Ishikawa (cell line): ENCODE data around the gene FAM83G.

Source experiments
- CEBPB ChIP-seq: IDR thresholded peaks from 2 replicates; pipeline ENCODE4 v1.6.1; 2012
- CREB1 ChIP-seq: IDR thresholded peaks from 2 replicates; pipeline ENCODE4 v1.6.1; 2012; ENCODE audit warnings: low read depth
- EGR1 ChIP-seq: IDR thresholded peaks from 2 replicates; pipeline ENCODE4 v1.6.1; 2012
- EP300 ChIP-seq: IDR thresholded peaks from 2 replicates; pipeline ENCODE4 v1.6.1; 2012; ENCODE audit warnings: borderline replicate concordance
- FOXM1 ChIP-seq: IDR thresholded peaks from 2 replicates; pipeline ENCODE4 v1.6.1; 2012; ENCODE audit warnings: low read depth, borderline replicate concordance
- NFIC ChIP-seq: IDR thresholded peaks from 2 replicates; pipeline ENCODE4 v1.6.1; 2012
- RAD21 ChIP-seq: IDR thresholded peaks from 2 replicates; pipeline ENCODE4 v1.6.1; 2012; ENCODE audit warnings: low read depth
- TAF1 ChIP-seq: IDR thresholded peaks from 2 replicates; pipeline ENCODE4 v1.6.1; 2012; ENCODE audit warnings: low read depth, mild to moderate bottlenecking
- TCF12 ChIP-seq: IDR thresholded peaks from 2 replicates; pipeline ENCODE4 v1.6.1; 2012; ENCODE audit warnings: low read depth
- TEAD4 ChIP-seq: IDR thresholded peaks from 2 replicates; pipeline ENCODE4 v1.6.1; 2012
- YY1 ChIP-seq: IDR thresholded peaks from 2 replicates; pipeline ENCODE4 v1.6.1; 2012; ENCODE audit warnings: low read depth
- ZBTB7A ChIP-seq: IDR thresholded peaks from 2 replicates; pipeline ENCODE4 v1.6.1; 2012; ENCODE audit warnings: low read depth
- TF ChIP-seq, protein P1 (sequence below): IDR thresholded peaks from 2 replicates; pipeline ENCODE4 v1.6.1; 2012
- TF ChIP-seq, protein P2 (sequence below): IDR thresholded peaks from 2 replicates; pipeline ENCODE4 v1.6.1; 2012
- TF ChIP-seq, protein P3 (sequence below): IDR thresholded peaks from 2 replicates; pipeline ENCODE4 v1.6.1; 2012; ENCODE audit warnings: low read depth, mild to moderate bottlenecking

Gene FAM83G

DNA sequence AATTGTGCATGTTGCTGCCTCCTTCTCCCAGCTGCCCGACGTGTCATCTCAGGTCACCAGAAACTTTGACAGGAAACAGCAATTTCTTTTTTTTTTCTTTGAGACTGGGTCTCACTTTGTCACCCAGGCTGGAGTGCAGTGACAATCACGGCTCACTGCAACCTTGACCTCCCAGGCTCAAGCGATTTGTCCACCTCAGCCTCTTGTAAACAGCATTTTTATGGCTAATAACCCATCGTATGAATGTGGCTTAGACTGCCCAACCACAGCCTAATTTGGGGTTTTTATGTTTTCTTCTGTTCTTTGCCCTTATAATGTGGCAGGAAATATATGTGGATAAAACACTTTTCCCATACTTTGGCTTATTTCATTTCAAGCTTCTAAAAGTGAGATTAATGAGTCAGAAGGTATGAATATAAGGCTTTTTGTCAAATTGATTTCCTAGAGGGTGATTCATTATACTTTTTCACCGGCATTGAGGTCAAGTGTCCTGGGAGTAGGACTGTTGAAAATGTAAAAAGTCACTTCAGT, 83.6 kb downstream of the FAM83G start:
- TF ChIP-seq TCF12 (no peak), EP300 (no peak), CREB1 (no peak), TEAD4 (no peak), CEBPB (no peak), ZBTB7A (no peak), YY1 (no peak), EGR1 (no peak), RAD21 (no peak), TAF1 (no peak), NFIC (no peak)
- TF ChIP-seq, protein P1, sequence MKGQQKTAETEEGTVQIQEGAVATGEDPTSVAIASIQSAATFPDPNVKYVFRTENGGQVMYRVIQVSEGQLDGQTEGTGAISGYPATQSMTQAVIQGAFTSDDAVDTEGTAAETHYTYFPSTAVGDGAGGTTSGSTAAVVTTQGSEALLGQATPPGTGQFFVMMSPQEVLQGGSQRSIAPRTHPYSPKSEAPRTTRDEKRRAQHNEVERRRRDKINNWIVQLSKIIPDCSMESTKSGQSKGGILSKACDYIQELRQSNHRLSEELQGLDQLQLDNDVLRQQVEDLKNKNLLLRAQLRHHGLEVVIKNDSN: no peak
- TF ChIP-seq, protein P2, sequence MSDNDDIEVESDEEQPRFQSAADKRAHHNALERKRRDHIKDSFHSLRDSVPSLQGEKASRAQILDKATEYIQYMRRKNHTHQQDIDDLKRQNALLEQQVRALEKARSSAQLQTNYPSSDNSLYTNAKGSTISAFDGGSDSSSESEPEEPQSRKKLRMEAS: no peak
- TF ChIP-seq, protein P3, sequence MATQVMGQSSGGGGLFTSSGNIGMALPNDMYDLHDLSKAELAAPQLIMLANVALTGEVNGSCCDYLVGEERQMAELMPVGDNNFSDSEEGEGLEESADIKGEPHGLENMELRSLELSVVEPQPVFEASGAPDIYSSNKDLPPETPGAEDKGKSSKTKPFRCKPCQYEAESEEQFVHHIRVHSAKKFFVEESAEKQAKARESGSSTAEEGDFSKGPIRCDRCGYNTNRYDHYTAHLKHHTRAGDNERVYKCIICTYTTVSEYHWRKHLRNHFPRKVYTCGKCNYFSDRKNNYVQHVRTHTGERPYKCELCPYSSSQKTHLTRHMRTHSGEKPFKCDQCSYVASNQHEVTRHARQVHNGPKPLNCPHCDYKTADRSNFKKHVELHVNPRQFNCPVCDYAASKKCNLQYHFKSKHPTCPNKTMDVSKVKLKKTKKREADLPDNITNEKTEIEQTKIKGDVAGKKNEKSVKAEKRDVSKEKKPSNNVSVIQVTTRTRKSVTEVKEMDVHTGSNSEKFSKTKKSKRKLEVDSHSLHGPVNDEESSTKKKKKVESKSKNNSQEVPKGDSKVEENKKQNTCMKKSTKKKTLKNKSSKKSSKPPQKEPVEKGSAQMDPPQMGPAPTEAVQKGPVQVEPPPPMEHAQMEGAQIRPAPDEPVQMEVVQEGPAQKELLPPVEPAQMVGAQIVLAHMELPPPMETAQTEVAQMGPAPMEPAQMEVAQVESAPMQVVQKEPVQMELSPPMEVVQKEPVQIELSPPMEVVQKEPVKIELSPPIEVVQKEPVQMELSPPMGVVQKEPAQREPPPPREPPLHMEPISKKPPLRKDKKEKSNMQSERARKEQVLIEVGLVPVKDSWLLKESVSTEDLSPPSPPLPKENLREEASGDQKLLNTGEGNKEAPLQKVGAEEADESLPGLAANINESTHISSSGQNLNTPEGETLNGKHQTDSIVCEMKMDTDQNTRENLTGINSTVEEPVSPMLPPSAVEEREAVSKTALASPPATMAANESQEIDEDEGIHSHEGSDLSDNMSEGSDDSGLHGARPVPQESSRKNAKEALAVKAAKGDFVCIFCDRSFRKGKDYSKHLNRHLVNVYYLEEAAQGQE: no peak

DNA sequence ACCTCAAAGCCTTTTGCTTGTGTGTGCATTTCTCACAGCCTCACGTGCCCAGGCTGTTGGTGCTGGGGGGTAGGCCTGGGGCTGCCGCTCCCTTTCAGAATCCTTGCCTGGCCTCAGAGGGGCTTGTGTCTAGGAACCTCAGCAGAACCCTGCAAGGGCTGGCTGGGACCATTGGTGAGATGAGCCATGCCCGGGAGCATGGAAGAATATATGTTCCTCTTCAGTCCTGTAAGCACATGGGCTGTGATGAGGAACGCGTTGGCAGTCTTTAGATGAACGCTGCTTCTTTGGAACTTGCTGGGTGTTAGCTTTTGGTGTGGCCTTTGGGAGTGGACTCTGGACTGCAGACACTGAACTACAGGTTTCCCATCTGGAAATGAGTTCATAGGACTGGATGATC, 84.6 kb downstream of the FAM83G start:
- TF ChIP-seq TCF12 (no peak), ZBTB7A (no peak), CEBPB (no peak), RAD21 (no peak), CREB1 (no peak), YY1 (no peak), TEAD4 (no peak), EP300 (no peak), NFIC (no peak), FOXM1 (no peak), TAF1 (no peak), EGR1 (no peak)
- TF ChIP-seq, protein P3: no peak
- TF ChIP-seq, protein P2: no peak
- TF ChIP-seq, protein P1: no peak
